Glomerular endothelial cell (primary cell): ENCODE measurements around the gene CORO7. TPM values are rescaled to one million over a fixed set of nuclear protein-coding genes. Genes with fewer than 3 reads are reported as not detected.

ENCODE experiments used
- DNase-seq: peaks from one replicate; pipeline ENCODE4 v3.0.0-alpha.2; 2011; ENCODE audit warnings: low read depth, low spot score; ENCODE audit errors: extremely low read depth
- total RNA-seq: library from RNA; depleted of rRNA; stranded (reverse); fragments of >200 nt; gene quantifications from 2 replicates; pipeline ENCODE4 v1.2.3, GENCODE V29; 2015

CORO7 gene
- 79.0 and 96.6 TPM in 2 replicates for total RNA-seq

DNA sequence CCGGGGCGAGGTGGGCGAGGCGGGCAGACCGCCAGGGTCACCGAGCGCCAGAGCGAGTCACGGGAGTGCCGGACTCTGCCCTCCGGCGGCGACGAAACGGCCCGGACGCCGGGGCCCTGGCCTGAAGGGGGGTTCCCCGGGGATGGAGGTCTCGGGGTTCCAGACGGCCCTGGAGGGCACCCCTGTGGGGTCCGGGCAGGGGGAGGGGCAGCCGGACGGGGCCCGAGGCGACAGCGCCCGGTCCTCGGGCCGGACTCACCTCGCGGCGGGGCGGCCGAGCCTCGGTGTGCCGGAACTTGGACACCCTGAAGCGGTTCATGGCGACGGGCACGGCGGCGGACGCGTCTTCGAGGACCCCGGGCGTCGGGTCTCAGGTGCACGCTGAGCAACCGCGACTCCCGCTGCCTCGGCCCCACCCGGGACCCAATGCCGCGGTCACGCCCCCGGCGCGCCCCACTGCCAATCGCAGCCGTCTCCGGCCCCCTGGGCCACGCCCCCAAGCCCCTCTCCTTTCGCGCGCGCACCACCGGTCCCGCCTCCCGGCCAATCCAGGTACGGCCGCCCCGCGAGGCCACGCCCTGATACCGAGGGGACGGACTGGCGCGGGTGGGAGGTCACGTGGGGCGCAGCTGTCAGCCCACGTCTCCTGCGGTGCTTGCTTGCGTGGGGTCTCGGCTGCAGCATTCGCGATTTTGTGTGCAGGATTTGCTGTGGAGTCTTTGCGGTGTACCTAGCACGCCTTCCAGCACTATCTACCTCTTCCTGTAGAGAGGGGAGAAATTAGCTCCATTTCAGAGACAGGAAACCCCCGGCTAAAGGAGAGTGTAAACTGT lies at the start of gene CORO7:
Gene CORO7 (minus strand): TSS at position 397 of the 833 bp plus-strand sequence. CDS start 78 bp downstream, at position 319.
- no peak for DNase-seq

DNA sequence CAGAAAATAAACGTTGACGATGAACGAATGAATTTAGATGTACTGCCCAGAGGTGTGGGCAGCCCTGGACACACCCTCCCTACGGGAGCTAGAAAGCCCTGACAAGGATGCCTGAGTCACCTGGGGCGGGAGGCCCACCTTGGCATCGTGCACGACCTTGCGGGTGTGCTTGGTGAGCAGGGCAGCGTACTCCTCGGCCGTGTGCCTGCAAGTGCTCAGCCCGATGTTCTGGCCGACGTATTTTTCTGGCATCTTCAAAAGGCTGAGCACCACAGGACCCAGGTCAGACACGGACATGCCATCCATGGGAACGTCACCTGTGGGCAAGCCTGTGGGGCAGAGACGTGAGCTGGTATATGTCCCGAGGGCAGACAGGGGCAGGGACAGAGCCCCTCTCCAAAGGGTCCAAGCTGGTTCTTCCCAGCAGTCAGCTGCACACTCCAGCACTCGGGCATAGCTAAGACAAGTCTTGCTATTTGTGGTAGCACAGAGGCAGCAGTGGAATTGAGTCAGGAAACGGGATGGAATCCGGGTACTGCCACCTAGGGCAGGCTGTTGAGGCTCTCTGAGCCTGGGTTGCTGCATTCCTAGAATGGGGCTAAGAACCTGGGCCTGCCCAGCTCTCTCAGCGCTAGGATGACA lies 47.2 kb upstream of the CORO7 start:
- DNase-seq, result no peak

DNA sequence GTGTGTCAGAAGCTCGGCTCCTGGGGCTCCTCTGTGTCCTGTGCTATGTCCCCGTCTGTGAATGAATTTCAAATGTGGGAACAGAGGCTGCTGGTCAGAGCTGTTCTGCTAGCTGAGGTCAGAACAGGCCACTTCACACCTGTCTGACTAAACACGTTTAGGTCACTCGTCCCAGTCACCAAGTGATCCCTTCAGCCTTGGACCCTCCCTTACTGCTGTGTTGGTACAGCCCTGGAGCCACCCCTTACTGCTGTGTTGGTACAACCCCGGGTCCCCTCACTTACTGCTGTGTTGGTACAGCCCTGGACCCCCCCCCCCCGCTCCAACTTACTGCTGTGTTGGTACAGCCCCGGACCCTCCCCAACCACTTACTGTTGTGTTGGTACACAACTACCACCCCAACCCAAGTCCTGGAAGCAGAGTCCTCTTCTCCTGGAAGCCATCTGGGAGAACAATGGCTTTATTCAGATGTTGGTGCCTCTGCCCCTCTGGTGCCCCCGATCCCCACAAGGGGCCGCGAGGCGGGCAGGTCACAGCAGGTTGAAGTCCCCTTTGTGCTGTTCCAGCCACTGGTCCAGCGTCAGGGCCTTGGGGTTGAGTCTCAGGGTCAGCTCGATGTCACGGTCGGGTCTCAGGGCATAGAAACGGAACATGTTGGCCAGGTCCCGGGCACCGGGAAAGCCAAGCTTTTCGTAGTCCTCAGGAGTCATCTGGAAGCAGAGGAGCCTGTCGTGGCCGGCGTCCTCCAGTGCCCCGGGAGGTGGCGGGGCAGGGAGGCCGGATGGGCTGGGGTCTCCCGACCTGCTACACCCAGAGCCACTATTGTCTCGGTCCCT lies 45.1 kb upstream of the CORO7 start:
- no peak for DNase-seq

DNA sequence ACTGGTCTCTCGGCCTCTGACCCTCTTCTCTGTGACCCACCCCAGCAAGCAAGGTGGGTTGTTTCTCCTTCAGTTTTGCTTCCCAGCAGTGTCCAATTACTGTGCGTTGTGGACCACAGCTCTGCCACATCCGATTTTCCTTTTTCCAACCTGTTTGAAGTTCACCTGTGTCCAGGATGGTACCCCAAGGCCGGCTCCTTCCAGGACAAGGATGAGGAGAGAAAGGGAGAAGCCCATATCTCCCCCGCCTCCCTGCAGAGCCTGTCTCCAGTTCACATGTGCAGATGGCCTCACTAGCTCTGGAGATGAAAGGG lies 44.5 kb upstream of the CORO7 start:
- no peak for DNase-seq

- no peak for DNase-seq
Observed at GRCh38 chr16:4455951-4456350, 39.6 kb upstream of the CORO7 start.

- DNase-seq, result no peak
Observed at GRCh38 chr16:4455081-4455480, 38.7 kb upstream of the CORO7 start.

- DNase-seq, result no peak
Observed at GRCh38 chr16:4454623-4455022, 38.2 kb upstream of the CORO7 start.

- DNase-seq, result no peak
Observed at GRCh38 chr16:4452674-4453073, 36.3 kb upstream of the CORO7 start.

DNA sequence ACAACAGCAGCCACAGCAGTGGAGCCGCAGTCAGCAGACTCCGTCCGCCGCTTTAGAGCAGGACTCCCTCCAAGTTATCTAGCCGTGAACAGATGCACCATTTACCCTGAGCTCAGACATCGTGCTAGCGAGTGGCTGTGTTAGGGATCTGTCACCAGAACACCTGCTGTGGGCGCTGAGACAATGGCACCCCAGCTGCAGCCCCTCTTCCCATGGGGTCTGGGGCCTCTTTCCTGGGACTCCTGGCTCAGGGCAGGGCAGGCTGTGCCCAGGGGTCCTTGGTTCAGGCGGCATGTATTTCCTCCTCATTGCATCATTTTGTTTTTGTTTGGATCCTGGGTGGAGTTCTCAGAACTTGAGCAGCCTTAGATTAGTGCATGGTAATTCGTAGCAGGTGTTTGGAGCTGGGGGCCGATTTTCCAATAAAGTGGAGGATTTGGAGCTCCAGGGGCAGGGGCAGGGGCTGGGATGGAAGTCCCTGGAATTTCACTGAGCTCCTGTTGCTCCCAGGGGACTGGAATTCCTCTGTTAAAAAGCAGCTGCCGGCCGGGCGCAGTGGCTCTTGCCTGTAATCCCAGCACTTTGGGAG lies 34.6 kb upstream of the CORO7 start:
- no peak for DNase-seq

- no peak for DNase-seq
Observed at GRCh38 chr16:4450430-4450829, 34.0 kb upstream of the CORO7 start.

DNA sequence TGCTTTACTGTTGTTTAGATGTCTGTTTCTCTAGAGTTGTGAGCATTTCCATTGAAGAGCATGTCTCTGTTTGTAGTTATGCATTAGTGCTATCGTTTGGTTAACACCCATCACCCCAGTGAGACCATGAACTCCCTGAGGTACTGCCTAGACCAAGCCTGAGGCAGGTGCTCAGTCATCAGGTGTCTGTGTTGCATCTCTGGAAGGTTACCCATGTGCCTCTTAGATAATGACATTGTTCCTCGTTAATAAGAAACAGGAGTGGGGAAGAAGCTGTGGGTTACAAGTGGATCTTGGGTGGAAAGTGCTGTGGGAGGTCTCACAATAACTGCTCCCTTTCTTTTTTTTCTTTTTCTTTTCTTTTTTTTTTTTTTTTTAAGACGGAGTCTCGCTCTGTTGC lies 27.6 kb upstream of the CORO7 start:
- DNase-seq, result no peak

GRCh38 chr16:4443271-4443670 lies 26.9 kb upstream of the CORO7 start:
- DNase-seq, result no peak

DNA sequence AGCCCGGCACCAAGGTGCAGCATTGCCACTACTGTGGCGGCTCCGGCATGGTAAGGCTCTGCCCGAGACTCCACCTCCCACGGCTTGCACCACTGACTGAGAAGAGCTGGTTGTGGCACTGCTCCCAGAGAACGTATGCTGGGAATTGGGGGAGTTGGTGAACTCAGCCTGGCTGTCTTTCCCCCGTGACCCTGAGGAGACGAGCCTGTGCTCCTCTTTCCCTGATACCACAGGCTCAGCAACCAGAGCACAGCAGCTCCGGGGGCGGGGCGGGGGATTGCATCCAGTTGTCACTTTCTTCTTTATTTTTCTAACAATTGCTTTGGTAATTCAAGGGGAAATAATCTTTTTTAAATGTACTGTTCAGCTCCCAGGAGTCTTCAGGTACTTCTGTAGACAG lies 26.0 kb upstream of the CORO7 start:
- DNase-seq, result no peak

DNA sequence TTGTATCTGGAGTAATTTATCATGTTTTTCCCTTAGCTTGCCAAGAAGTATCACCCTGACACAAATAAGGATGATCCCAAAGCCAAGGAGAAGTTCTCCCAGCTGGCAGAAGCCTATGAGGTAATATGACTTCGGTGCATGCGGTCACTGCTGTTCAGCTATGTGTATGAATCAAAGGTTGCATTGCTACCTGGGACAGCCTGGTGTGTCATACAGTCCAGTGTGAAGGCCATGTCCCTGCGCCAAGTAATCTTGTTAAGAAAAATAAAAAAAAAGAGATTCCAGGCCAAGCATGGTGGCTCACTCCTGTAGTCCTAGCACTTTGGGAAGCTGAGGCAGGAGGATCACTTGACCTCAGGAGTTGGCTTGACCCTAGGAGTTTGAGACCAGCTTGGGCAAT lies 21.0 kb upstream of the CORO7 start:
- DNase-seq, result no peak

- no peak for DNase-seq
Observed at GRCh38 chr16:4435337-4436067, 19.1 kb upstream of the CORO7 start.

- DNase-seq, result no peak
Observed at GRCh38 chr16:4433914-4434787, 17.8 kb upstream of the CORO7 start.

DNA sequence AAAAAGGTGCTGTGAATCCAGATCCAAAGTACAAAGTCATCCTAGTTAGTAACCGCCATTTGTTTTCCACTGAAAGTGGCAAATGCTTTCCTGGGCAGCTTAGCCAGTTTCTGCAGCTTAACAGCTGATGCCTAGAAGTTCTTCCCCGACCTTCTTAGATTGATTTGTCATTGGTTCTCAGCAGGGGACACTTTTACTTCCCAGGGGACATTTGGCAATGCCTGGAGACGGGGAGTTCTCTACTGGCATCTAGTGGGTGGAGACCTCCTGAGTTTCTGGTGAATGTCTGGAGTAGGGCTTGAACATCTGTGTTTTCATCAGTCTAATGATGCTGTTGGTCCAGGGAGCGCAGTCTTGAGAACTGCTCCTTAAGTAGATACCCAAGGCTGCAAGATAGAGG lies 16.8 kb upstream of the CORO7 start:
- no peak for DNase-seq

- DNase-seq, result no peak
Observed at GRCh38 chr16:4431023-4431422, 14.6 kb upstream of the CORO7 start.

DNA sequence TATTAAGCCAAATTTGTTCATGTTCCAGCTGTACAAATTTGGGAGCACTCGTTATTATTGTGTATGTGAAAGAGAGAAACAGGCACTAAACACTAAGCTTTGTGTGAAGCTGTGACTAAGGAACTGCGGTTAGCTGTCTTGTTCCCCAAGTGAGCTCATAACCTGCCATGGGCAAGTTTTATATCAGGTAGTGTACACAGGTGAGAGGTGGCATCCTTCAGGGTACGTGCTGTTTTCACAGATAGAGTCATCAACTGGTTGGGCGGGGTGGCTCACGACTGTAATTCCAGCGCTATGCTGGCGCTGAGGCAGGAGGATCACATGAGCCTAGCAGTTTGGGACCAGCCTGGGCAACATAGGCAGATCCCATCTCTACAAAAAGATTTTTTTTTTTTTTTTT lies 12.1 kb upstream of the CORO7 start:
- DNase-seq, result no peak
